Erythroblast (primary cell): Measurements from ENCODE around the gene ANK2.

Experiments used
- GATA1 ChIP-seq: IDR thresholded peaks from 2 replicates; pipeline ENCODE4 v1.6.1; 2011; ENCODE audit warnings: low read depth, mild to moderate bottlenecking, control low read depth, low read length, moderate library complexity
- POLR2A ChIP-seq: IDR thresholded peaks from 2 replicates; pipeline ENCODE4 v1.6.1; 2011; ENCODE audit warnings: mild to moderate bottlenecking, low read length

DNA sequence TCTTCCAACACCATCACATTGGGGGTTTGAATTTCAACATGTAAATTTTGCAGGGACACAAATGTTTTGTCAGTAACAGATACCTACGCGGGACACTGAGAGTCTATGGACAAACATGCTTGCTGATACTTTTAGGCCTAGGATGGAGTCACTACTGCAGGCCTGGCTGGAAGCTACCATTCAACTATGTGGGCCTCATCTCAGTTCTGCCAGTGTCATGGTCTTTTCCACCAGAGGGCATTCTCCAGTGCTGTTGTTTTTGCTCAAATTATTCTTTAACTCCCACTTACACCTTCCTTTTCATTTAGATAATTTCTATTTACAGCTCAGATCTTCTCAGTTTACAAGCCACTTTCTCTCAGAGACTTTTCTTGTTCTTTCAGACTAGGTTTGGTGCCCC lies 7.0 kb upstream of the ANK2 start:
- no peak for TF ChIP-seq POLR2A
- no peak for TF ChIP-seq GATA1
